Keratinocyte (primary cell): ENCODE data around the gene TMPRSS4.

Experiments used
- CTCF ChIP-seq, 3 experiments: IDR thresholded peaks in 1 of 3; conservative IDR thresholded peaks in 1 of 3; optimal IDR thresholded peaks in 1 of 3; 2 replicates in 2 of 3; 3 replicates in 1 of 3; pipeline versions ENCODE3 to v1.5.1; 2011; ENCODE audit warnings: low read length in 3 of 3, mild to moderate bottlenecking in 3 of 3, moderate library complexity in 2 of 3, control low read depth in 1 of 3, inconsistent platforms in 1 of 3; ENCODE audit not compliant: insufficient read depth in 2 of 3; ENCODE audit errors: extremely low read depth in 1 of 3
- EZH2 ChIP-seq: IDR thresholded peaks from one replicate; pipeline ENCODE4 v1.6.1; 2012; ENCODE audit warnings: inconsistent platforms, mild to moderate bottlenecking, low read length, moderate library complexity

DNA sequence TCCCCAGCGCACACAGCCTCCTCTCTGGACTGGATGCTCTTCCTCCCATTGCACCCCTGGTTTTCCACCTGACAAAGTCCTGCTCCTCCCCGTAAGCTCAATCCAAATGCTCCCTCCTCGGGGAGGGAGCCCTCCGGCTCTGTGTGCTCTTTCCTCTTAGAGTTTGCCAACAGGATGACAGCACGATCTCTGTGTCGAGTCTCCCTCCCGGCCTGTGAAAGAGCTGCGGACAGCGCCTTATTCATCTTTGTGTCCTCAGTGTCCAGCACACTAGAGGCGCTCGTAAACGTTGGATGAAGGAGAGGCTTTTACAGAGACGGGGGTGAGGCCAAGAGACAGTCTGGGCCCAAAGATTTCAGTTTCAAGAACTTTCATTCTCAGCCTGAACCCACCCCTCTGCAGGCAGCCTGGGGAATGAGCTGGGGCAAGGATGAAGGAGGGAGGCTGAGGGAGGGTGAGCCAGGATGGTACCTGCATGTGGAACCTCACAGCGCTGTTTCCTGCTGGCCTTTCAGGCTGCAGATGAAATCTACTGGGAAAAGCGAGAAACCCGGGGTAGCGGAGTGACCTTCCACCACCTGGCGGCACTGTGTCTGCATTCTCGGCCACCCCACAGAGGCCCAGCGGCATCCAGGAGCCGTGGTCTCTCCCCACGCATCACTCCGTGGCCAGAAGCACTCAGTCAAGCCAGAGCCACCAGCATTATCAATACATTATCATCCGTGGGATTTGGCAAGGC, 8.5 kb upstream of the TMPRSS4 start:
- TF ChIP-seq CTCF (optimal IDR thresholded peaks at IDR 0.05 in 1 of 3, IDR thresholded peaks at IDR 0.05 in 1 of 3, conservative IDR thresholded peaks at IDR 0.05 in 1 of 3; ENCODE audit: extremely low read depth in 1 of 3, insufficient read depth in 2 of 3, low read length in 3 of 3) (no peak), EZH2 (no peak)
